Cardiac muscle cell (in vitro differentiated cells and primary cell): ENCODE data around the gene SUPT4H1. TPM values are rescaled to one million over a fixed set of nuclear protein-coding genes. Genes with fewer than 3 reads are reported as not detected.
"Not testable (repeated sequence)": the region's sequence is repeated elsewhere in the genome, so short reads cannot be mapped to it uniquely, and the experiment has no call there.

Experiments
- DNase-seq, 2 donors: peaks; one replicate each; pipeline versions ENCODE4 v3.0.0 to v3.0.0-alpha.2; 2010 to 2017; ENCODE audit warnings: low read depth in 1 of 2, low spot score in 1 of 2
- H3K27ac ChIP-seq: fragments of 200-600 bp; sonication (generic); 2 replicates; pipeline ENCODE4 v1.5.1; 2016
- H3K27me3 ChIP-seq: fragments of 200-600 bp; sonication (generic); 2 replicates; pipeline ENCODE4 v1.6.0; 2016; ENCODE audit warnings: control low read depth
- H3K36me3 ChIP-seq: fragments of 200-600 bp; sonication (generic); 2 replicates; pipeline ENCODE4 v1.5.1; 2016; ENCODE audit warnings: control low read depth
- H3K4me1 ChIP-seq: fragments of 200-600 bp; sonication (generic); 2 replicates; pipeline ENCODE4 v1.8.1; 2017; ENCODE audit warnings: low read depth, mild to moderate bottlenecking, mixed run types
- H3K4me3 ChIP-seq: fragments of 200-600 bp; sonication (generic); 2 replicates; pipeline ENCODE4 v1.5.1; 2016; ENCODE audit warnings: mild to moderate bottlenecking
- H3K9me3 ChIP-seq: fragments of 200-600 bp; sonication (generic); 2 replicates; pipeline ENCODE4 v1.5.1; 2017; ENCODE audit warnings: low read depth, mild to moderate bottlenecking, control low read depth
- polyA plus RNA-seq: library from polyadenylated mRNA; unstranded; fragments of >200 nt; fragmentation: Nextera tagmentation; extraction: Ambion mirVana; gene quantifications from 2 replicates; pipeline ENCODE4 v1.2.1, GENCODE V29; 2016
- total RNA-seq: library from RNA; depleted of rRNA; stranded (reverse); fragments of >200 nt; gene quantifications from 2 replicates; pipeline ENCODE4 v1.2.3, GENCODE V29; 2016
- TF ChIP-seq, protein P1 (sequence below): IDR thresholded peaks from 2 replicates; pipeline ENCODE4 v1.5.1; 2012; ENCODE audit warnings: low read depth, mild to moderate bottlenecking, low read length

Gene SUPT4H1
- total and polyA plus RNA-seq, 2 experiments from 2014 or later: 97.9 to 152 TPM

DNA sequence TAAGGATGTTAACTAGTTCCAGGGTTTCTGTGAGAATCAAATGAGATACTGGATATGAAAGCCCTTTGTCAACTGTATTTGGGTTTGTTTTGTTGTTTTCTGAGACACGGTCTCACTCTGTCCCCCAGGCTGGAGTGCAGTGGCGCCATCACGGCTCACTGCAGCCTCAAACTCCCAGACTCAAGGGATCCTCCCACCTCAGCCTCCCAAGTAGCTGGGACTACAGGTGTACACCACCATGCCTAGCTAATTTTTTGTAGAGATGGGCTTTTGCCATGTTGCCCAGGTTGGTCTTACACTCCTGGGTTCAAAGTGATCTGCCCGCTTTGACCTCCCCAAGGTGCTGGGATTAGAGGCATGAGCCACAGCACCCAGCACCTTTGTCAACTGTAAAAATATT is 8.9 kb downstream of the SUPT4H1 start:
- Histone ChIP-seq H3K4me1 (peaks cover 5% of the 10 kb centered on the region), H3K27me3 (no peaks in the 10 kb centered on the region), H3K4me3 (no peak overlapping the region), H3K27ac (no peak overlapping the region), H3K9me3 (no peaks in the 10 kb centered on the region), H3K36me3 (peaks cover 34% of the 10 kb centered on the region)
- no peak for DNase-seq
- TF ChIP-seq, protein P1, sequence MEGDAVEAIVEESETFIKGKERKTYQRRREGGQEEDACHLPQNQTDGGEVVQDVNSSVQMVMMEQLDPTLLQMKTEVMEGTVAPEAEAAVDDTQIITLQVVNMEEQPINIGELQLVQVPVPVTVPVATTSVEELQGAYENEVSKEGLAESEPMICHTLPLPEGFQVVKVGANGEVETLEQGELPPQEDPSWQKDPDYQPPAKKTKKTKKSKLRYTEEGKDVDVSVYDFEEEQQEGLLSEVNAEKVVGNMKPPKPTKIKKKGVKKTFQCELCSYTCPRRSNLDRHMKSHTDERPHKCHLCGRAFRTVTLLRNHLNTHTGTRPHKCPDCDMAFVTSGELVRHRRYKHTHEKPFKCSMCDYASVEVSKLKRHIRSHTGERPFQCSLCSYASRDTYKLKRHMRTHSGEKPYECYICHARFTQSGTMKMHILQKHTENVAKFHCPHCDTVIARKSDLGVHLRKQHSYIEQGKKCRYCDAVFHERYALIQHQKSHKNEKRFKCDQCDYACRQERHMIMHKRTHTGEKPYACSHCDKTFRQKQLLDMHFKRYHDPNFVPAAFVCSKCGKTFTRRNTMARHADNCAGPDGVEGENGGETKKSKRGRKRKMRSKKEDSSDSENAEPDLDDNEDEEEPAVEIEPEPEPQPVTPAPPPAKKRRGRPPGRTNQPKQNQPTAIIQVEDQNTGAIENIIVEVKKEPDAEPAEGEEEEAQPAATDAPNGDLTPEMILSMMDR: no peak

DNA sequence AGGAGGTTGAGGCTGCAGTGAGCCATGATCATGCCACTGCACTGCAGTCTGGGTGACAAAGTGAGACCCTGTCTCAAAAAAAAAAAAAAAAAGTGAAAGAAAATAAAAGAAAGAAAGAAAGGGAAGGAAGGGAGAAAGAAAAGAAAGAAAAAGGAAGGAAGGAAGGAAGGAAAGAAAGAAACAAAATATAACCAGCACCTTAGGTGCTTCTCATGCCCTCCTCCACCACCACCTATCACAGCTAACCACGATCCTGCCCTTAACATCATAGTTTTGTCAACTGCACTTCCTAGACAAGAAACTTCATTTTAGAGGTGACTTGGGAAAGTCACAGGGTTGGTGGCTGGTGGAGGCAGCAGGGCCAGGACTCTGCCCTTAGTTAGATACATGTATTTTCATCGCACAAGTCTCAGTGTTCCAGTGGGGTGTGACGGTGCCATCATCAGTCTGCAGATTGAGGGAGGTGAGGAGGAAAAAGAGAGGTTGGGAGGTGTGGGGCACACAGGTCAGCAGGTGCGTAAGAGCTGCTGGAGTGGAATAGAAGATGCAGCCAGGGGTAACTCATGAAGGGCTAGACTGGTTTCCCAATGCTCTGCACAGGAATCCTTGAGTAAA is 10.0 kb downstream of the SUPT4H1 start:
- no peak for DNase-seq
- peaks cover 16% of the 10 kb centered on the region for H3K4me1 ChIP-seq
- no peak overlapping the region for H3K27ac ChIP-seq
- TF ChIP-seq, protein P1: no peak
- H3K36me3 ChIP-seq: peaks cover 23% of the 10 kb centered on the region
- no peaks in the 10 kb centered on the region for H3K27me3 ChIP-seq
- H3K4me3 ChIP-seq: no peak overlapping the region
- no peaks in the 10 kb centered on the region for H3K9me3 ChIP-seq

DNA sequence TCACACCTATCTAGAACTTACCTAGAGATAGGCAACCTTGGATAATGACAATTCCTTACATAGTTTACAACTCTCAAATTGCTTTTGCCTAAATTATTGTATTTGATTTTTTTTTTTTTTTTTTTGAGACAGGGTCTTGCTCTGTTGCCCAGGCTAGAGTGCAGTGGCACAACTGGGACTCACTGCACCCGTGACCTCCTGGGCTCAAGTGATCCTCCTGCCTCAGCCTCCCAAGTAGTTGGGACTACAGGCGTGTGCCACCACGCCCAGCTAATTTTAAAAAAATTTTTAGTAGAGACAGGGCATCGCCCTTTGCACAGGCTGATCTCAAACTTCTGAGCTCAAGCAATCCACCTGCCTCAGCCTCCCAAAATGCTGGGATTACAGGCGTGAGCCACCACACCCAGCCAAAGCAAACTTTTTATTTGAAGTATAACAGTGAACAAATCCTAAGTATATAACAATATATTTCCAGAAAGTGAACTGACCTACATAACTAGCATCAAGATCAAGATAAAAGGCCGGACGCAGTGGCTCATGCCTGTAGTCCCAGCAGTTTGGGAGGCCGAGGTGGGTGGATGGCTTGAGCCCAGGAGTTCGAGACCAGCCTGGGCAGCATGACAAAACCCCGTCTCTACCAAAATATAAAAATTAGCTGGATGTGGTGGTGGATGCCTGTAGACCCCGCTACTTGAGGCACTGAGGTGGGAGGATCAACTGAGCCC is 10.7 kb downstream of the SUPT4H1 start:
- Histone ChIP-seq H3K4me1 (peaks cover 23% of the 10 kb centered on the region), H3K36me3 (peaks cover 19% of the 10 kb centered on the region)
- not testable (repeated sequence) for H3K9me3 ChIP-seq, H3K27ac ChIP-seq, H3K27me3 ChIP-seq, H3K4me3 ChIP-seq, DNase-seq

DNA sequence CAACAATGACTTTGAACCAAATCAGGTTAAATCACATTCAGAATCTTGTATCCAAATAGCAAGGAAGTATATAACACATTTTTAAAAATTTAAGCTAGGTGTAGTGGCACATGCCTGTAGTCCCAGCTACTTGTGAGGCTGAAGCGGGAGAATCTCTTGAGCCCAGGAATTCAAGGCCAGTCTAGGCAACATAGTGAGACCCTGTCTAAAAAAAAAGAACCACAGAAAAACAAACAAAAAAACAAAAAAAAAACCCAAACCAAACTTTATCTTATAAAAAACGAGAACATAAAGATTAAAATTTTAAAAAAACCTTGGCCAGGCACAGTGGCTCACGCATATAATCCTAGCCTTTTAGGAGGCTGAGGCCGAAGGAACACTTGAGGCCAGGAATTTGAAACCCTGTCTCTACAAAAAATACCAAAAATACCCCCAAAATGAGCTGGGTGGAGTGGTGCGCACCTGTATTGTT is 11.6 kb downstream of the SUPT4H1 start:
- peaks cover 24% of the 10 kb centered on the region for H3K4me1 ChIP-seq
- TF ChIP-seq, protein P1: no peak
- no peaks in the 10 kb centered on the region for H3K9me3 ChIP-seq

DNA sequence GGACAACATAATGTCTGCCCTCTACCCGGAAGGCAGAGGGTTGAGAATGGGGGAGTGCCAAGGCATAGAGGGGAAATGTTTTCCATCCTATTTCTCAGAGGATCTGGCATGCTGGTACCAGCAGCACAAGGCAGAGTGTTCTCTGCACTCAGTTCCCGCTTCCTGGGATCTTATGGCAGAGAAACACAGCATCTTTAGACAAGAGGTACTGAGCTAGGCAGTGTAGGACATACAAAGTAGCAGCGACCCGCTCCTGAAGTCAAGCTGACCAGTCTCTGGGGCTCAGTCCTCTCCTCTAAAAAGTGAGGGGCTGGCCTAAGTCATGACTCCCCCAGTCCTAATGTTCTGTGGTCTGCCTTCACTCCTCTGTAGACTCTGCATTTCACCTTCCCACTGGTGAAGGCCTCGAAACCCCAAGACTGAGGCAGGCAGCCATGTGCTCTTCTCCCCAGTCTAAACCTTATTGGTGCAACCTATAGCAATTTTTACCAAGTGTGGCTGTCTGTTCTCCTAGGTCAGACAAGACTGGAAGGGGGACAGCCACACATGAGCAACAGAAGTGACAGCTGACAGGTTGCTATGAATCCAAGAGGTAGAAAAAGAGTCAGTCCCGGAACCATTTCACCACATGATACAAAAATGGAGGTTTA is 12.1 kb downstream of the SUPT4H1 start:
- Histone ChIP-seq H3K27me3 (no peaks in the 10 kb centered on the region), H3K27ac (peak overlapping the region; percentile 98), H3K4me1 (peaks cover 24% of the 10 kb centered on the region), H3K36me3 (peaks cover 7% of the 10 kb centered on the region), H3K4me3 (no peak overlapping the region), H3K9me3 (no peaks in the 10 kb centered on the region)
- no peak for DNase-seq
- TF ChIP-seq, protein P1: no peak

More for the DNA sequence above, 11.6 kb downstream of the SUPT4H1 start:
- Histone ChIP-seq H3K36me3 (peaks cover 13% of the 10 kb centered on the region), H3K4me3 (no peak overlapping the region), H3K27me3 (no peaks in the 10 kb centered on the region), H3K27ac (no peak overlapping the region)
- DNase-seq: no peak
